ENCODE data around the gene NRN1L.

GRCh38 chr16:67935402-67936123 is 50.9 kb downstream of the NRN1L start:
- TF ChIP-seq POLR2A (IDR thresholded peaks at IDR 0.05; ENCODE audit: low read length): peak; percentile 85
- no peak for TF ChIP-seq GATA1 (IDR thresholded peaks at IDR 0.05; ENCODE audit: low read depth, low read length)
